ENCODE data around the gene ENAH. TPM values are rescaled to one million over a fixed set of nuclear protein-coding genes. Genes with fewer than 3 reads are reported as not detected.

Gene ENAH
- total RNA-seq, 1 donor from 2014 or later = 137 TPM

- Mint-ChIP-seq H3K27me3 (ENCODE audit: low read depth) (no peaks in the 10 kb centered on the region), H3K4me1 (peaks cover 37% of the 10 kb centered on the region), H3K36me3 (no peaks in the 10 kb centered on the region), H3K9me3 (no peaks in the 10 kb centered on the region), H3K27ac (no peak overlapping the region), H3K4me3 (no peak overlapping the region)
- no peak for TF ChIP-seq CTCF (IDR thresholded peaks at IDR 0.05; ENCODE audit: unreplicated experiment)
- DNase-seq (ENCODE audit: low spot score in 2 of 2, unreplicated experiment in 2 of 2) = no peak
These were observed 206.3 kb downstream of the ENAH start for GRCh38 chr1:225446595-225446960.

GRCh38 chr1:225445639-225446594 is 207.0 kb downstream of the ENAH start:
- no peak for DNase-seq (ENCODE audit: low spot score in 2 of 2, unreplicated experiment in 2 of 2)
- H3K4me3 Mint-ChIP-seq = no peak overlapping the region
- no peaks in the 10 kb centered on the region for H3K27me3 Mint-ChIP-seq (ENCODE audit: low read depth)
- no peaks in the 10 kb centered on the region for H3K36me3 Mint-ChIP-seq
- H3K9me3 Mint-ChIP-seq = no peaks in the 10 kb centered on the region
- H3K4me1 Mint-ChIP-seq = peaks cover 37% of the 10 kb centered on the region
- TF ChIP-seq CTCF (IDR thresholded peaks at IDR 0.05; ENCODE audit: unreplicated experiment) = no peak
- no peak overlapping the region for H3K27ac Mint-ChIP-seq

DNA sequence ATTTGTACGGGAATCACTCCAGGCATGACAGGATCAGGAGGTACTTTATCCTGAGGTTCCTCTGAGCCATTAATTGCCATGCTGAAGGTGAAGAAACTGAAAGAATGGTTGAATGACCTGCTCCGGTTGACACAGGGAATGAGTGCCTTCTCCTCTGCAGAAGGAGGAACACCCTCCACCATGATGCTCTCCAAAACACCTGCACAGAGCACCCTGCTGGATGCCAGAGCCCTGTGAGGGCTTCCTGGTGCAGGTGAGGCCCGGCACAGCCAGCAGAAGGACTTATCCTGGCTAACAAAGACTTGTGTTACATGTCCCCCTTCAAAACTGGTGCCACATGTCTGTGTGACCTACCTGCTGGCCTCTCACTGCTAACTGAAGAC is 210.8 kb downstream of the ENAH start:
- Mint-ChIP-seq H3K9me3 (no peaks in the 10 kb centered on the region), H3K4me1 (peaks cover 25% of the 10 kb centered on the region), H3K27me3 (ENCODE audit: low read depth) (no peaks in the 10 kb centered on the region), H3K36me3 (no peaks in the 10 kb centered on the region), H3K4me3 (no peak overlapping the region), H3K27ac (no peak overlapping the region)
- DNase-seq (ENCODE audit: low spot score in 2 of 2, unreplicated experiment in 2 of 2) = no peak
- no peak for TF ChIP-seq CTCF (IDR thresholded peaks at IDR 0.05; ENCODE audit: unreplicated experiment)

DNA sequence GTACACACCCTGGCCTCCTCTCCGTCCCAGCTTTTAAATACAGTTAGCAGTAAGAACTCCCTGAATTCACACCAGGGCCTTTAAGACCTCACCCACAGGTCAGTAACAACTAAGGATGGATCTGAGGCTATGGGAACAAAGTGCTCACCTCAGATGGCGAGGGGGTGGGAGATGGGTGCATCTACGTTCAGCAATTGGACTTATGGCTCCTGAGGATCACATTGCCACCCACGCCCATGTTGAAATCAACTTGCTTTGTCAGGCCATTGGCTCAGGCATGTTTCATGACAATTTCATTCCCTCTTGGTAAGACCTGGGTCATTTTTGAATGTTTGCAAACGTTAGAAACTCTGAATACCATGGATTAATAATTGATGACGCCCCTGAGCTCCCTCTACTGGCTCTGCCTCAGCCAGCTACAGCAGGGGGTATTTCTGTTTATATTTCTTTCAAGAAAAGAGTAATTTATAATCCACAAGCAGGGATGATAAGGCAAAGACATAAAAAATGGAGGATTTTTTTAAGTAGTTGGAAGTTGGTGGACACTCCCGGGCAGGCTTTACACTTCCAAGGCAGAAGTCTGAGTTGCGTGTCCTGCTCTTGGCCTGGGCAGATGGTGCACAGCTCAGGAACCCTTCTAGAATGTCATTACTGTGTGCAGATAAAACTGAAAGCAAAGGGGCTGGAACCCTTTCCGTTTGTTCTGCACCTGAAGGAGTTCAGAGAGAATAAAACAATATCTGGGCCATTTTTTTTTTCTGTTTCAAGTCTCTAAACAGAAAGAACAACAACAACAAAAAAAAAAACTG is 211.4 kb downstream of the ENAH start:
- Mint-ChIP-seq H3K4me3 (no peak overlapping the region), H3K27me3 (ENCODE audit: low read depth) (no peaks in the 10 kb centered on the region), H3K9me3 (no peaks in the 10 kb centered on the region), H3K36me3 (no peaks in the 10 kb centered on the region), H3K4me1 (peaks cover 19% of the 10 kb centered on the region), H3K27ac (no peak overlapping the region)
- DNase-seq (ENCODE audit: low spot score in 2 of 2, unreplicated experiment in 2 of 2) = no peak
- TF ChIP-seq CTCF (IDR thresholded peaks at IDR 0.05; ENCODE audit: unreplicated experiment) = no peak

- TF ChIP-seq CTCF (IDR thresholded peaks at IDR 0.05; ENCODE audit: unreplicated experiment) = no peak
- Mint-ChIP-seq H3K27ac (no peak overlapping the region), H3K27me3 (ENCODE audit: low read depth) (no peaks in the 10 kb centered on the region), H3K4me1 (peaks cover 14% of the 10 kb centered on the region), H3K36me3 (no peaks in the 10 kb centered on the region), H3K9me3 (no peaks in the 10 kb centered on the region), H3K4me3 (no peak overlapping the region)
- no peak for DNase-seq (ENCODE audit: low spot score in 2 of 2, unreplicated experiment in 2 of 2)
These were observed 212.3 kb downstream of the ENAH start for GRCh38 chr1:225440380-225441221.
